Sigmoid colon (tissue), 4 donors: ENCODE data around the gene TEX44.

Source experiments
- CTCF ChIP-seq, 4 experiments: fragments of 450-650 bp in 3 of 4; fragments of 200-600 bp in 1 of 4; IDR thresholded peaks; one replicate each; pipeline ENCODE4 v1.5.1; 2016 to 2019; ENCODE audit warnings: antibody characterized with exemption in 4 of 4, mild to moderate bottlenecking in 3 of 4, moderate library complexity in 2 of 4
- EP300 ChIP-seq, 4 donors: sonication (generic); formaldehyde crosslinking; IDR thresholded peaks; one replicate each; pipeline ENCODE4 v1.6.1; 2017; ENCODE audit warnings: antibody characterized with exemption in 4 of 4
- POLR2A ChIP-seq, 2 donors: fragments of 450-650 bp; IDR thresholded peaks; one replicate each; pipeline ENCODE4 v1.6.1; 2016; ENCODE audit warnings: antibody characterized with exemption in 2 of 2, mild to moderate bottlenecking in 2 of 2, moderate library complexity in 2 of 2
- POLR2AphosphoS5 ChIP-seq, 4 donors: sonication (generic); formaldehyde crosslinking; IDR thresholded peaks; one replicate each; pipeline ENCODE4 v1.6.1; 2017; ENCODE audit warnings: antibody characterized with exemption in 4 of 4

- TF ChIP-seq POLR2A (IDR thresholded peaks at IDR 0.05) (no peak), EP300 (IDR thresholded peaks at IDR 0.05) (no peak), CTCF (IDR thresholded peaks at IDR 0.05) (peak in 3 of 4 experiments; percentile 70 to 82 (median 72)), POLR2AphosphoS5 (IDR thresholded peaks at IDR 0.05) (no peak)
Measured at GRCh38 chr2:231557571-231558217, 35.0 kb upstream of the TEX44 start.
